Measurements from ENCODE around the gene SLC6A12.
"Not testable (repeated sequence)": the region's sequence is repeated elsewhere in the genome, so short reads cannot be mapped to it uniquely, and the experiment has no call there.

SLC6A12 gene

DNA sequence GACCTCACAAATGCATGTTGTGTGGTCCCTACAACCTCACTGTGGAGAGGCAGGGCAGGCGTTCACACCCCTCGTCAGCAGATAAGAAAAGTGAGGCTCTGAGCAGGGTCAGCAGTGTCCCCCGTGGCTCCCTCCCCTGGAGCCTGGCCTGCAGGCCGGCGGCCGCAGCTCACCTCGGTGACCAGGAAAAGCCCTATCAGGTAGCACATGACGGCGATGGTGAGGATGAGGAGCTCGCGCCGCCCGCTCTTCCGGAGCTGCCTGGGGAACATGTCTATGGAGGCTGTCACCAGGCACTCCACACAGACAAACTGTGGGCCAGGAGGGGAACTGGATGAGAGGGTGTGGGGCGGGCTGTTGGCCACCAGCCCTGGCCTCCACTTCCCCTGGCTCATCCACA, 18.0 kb downstream of the SLC6A12 start:
- no peak for DNase-seq

DNA sequence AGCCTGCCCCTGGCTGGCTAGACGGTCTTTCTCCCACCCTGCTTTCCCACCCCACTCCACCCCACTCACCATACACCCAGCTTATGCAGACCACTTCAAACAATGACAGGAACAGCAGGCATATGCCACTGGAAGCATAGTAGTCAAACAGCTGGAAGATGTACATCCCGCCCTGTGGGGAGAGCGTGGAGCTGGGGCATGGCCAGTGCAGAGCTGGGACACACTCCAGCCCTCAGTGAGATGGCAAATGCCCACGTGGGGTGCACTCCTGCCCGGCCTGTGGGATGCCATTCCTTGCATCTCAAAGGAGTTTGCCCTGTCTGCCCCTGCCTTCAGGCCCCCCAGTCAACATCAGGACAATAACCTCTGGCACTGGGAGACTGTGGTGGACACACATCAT, 18.8 kb downstream of the SLC6A12 start:
- DNase-seq = no peak

DNA sequence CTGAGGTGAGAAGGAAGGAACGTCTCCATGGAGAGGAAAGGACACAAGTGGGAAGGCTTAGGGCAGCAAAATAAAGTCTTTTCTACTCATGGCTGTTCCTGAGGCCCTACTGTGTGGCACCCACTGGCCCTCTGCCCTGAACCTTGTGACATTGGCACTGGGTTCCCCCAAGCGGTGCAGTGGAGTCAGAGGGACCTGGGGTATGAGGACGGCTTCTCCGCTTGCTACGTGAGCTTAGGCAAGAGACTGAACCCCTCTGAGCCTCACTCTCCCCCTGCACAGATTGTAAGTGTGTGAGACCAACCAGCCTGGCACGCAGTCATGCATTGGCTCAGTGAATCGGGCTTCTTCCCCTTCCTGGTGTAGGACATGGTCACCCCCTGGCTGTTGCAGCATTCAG, 19.7 kb downstream of the SLC6A12 start:
- DNase-seq = no peak

DNA sequence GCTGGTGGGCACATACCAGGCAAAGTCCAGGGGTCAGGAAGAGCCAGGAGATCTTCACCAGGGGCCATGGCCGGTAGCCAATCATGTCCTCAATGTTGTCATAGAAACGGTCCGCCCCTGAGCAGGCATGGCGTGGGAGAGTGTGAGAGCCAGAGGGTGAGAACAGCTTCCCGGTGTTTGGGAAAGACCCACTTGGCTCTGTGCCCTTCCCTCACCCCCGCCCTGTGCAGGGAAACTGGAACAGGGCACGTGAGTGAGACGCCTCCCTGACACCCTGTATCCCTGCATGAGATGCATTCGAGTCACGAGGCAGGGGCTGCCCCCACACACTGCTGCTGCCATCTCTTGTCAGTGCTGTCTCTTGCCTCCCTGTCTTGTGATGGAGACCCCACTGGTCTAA, 20.7 kb downstream of the SLC6A12 start:
- no peak for DNase-seq

DNA sequence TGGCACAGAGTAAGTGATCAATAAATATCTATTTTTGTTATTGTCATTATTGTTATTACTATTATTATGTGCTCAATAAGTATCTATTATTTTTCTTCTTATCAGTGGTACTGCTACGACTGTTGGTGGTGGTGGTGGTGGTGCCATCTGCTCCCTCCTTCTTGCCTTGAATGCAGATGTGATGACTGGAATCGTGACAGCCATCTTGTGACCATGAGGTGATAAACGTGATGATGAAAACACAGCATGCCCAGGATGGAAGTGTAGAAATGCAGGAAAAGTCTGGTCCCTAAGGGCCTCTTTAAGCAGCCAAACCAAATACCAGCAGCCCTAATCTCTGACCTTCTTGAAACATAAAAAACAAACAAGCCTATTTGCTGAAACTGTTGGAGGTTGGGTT, 22.4 kb downstream of the SLC6A12 start:
- no peak for DNase-seq

DNA sequence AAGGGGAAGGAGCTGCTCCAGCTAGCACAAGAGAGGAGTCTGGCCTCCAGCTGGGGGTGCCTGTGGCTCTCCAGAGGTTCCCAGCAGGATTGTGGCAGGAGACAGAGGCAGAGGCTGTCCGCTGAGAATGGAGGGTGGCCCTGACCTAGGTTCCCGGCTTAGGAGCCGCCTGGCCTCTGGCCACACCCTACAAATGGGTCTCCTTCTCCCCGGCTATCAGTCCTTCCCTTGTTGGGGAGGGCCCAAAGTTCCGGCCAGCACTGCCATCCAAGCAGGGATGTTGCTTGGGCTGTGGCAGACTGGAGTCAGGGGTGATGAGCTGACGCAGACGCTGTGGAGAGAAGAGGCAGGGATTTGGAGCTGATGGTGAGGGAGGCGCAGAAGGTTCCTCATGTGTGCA, 23.1 kb downstream of the SLC6A12 start:
- DNase-seq = no peak

DNA sequence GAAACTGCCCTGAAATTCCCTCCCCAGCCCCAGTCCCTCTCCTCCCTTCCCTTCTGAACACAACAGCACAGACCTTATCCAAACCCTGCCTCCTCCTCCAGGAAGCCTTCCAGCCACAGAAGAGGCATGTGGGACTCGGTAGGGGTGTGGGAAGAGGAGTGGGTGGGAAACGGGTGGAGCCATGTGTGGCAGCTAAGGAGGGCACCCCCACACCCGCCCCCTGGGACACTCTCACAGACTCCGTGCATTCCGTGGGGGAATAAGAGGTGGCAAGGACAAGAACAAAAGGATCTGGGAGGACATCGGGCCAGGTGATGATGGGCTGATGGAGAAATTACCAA, 24.4 kb downstream of the SLC6A12 start:
- DNase-seq = no peak

DNA sequence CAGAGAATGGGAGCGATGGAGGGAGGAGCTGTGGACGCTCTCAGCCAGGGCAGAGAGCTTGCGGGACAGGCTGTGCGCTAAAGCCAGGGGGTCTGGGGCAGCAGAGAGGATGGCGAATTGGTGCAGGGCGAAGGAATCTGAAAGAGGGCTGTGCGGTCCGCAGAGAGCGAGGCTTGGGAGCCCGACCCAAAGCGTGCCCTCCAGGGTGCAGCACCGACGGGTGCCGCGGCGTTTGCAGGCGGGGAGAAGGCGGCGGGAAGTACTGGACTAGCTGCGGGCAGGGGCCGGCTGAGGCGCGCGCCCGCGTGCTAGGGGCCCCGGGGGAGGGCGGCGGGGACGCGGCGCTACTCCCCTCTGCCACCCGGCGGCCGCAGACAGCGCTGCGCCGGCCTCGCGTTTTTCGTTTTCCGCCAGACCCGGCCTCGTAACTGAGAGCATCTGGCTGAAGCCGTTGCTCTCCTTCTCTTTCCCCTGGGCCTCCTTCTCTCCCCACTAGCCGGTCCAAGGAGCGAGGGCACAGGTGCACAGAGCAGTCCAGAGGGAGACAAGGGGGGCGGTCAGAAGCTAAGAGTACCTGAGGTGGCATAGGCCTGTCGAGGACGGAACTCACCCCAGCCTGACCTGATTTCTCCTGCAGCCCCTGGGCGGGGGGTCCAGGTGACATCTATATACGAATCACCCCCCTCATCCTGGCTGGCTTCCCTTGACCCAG, 24.9 kb downstream of the SLC6A12 start:
- DNase-seq = peak; percentile 89

DNA sequence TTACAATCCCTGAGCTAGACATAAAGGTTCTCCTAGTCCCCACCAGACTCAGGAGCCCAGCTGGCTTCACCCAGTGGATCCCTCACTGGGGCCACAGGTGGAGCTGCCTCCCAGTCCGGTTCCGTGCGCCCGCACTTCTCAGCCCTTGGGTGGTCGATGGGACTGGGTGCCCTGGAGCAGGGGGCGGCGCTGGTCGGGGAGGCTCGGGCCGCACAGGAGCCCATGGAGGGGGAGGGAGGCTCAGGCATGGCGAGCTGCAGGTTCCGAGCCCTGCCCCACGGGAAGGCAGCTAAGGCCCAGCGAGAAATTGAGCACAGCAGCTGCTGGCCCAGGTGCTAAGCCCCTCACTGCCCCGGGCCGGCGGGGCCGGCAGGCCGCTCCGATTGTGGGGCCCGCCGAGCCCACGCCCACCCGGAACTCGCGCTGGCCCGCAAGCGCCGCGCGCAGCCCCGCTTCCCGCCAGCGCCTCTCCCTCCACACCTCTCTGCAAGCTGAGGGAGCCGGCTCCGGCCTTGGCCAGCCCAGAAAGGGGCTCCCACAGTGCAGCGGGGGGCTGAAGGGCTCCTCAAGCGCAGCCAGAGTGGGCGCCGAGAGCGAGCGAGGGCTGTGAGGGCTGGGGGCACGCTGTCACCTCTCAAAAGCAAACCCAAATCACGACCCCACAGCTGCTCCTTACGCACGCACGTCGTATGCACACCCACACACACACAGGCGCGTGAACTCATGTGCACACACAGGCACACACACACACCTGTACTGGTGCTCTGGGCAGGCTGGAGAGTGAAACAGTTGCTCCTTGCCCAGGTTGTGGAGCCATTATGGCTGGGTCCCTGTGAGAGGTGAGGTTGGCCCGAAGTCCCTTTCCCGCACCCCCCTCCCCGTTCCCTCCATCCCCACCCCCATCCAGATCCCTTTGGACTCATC, 25.7 kb downstream of the SLC6A12 start:
- not testable (repeated sequence) for DNase-seq

DNA sequence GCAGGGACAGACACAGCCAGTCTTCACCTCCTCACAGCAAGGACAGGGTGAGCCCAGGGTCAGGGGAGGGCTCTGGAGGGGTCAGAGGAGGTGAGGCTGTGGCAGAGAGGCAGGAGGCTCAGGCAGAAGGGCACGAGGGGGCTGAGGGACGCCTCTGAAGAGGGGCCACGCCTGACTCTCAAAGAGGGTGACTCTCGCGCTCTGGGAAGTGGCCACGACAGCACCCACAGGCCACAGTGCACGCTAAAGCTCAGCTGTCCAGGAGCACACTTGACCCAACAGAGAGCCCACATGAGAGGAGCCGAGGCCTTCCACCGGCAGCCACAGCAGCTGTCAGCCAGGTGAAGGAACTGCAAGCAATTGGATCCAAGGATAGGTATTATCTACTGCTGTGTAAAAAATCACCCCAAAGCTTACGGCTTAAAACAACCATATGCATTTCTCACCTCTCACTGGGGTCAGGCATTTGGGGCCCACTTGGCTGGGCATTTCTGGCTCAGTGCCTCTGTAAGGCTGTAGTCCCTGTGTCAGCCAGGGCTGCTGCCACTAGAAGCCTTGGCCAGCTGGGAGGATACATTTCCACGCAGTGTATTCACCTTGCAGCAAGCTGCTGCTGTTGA, 27.8 kb downstream of the SLC6A12 start:
- DNase-seq = no peak

DNA sequence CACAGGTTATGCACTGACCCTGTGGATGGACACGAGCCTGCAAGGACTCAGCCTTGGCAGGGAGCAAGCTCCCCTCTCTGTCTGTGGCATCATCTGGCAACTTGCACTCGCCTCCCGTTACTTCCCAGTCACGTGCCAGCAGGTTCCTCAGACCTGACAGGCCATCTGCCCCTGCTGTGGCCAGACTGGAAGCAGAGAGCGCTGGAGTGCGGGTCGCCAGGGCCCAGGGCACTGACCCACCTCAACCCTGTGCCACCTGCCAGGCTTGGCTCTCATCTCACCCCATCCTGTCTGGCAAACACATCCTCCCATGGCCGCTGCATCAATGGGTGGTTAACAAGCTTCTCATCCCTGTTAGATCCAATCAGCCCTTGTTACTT, 28.4 kb downstream of the SLC6A12 start:
- no peak for DNase-seq

DNA sequence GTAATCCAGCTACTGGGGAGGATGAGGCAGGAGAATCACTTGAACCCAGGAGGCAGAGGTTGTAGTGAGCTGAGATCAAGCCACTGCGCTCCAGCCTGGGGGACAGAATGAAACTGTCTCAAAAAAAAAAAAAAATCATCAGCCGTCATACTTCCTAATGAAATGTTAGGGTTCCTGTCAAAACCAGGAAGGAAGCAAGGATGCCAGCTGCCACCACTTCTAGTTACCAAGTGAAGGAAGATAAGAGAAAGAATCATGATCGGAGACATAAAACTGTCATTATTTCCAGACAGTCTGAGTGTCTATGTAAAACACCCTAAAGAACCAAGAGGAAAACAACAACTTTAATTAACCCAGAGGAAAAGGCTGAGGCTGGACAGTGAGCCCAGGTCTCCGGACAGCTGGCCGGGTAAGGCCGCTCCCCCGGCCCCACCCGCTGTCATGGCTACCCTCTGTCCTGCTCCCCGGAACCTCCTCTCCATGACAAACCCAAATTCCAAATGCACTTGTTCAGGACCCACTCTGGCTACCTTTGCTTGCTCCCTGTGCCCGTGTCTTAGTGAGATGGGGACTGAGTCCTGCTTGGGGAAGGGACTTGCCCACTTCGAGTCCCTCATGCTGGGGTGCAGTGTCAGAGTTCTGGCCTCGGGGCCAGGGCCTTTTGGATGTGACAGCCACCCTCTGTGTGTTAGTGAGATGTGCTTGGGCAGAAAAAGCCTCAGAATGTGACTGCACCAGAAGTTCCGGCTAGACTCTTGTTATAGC, 29.0 kb downstream of the SLC6A12 start:
- DNase-seq = peak; percentile 79

DNA sequence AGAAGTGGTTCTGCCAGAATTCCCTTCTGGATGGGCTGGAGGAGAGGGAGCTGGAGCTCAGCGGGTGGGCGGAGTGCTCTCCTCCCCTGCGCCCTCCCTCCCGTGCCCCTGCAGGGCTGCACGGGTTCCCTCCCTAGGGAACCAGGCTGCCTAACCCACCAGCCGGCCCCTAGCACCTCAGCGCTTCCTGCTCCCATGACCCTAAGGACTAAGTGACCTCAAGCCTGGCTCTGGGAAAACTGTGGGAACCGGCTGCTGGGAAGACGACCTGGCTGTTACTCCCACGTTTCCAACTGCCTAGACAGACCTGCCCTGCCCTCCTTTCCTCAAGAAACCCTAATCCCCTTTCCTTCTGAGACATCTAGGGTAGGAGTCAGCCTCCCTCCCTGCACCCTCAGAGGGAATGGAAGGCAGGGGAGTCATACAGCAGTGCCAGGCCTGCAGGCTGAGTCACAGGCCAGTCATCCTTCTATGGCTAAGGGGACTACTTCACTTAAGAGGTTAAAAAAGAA, 31.5 kb downstream of the SLC6A12 start:
- DNase-seq = peak; percentile 61

DNA sequence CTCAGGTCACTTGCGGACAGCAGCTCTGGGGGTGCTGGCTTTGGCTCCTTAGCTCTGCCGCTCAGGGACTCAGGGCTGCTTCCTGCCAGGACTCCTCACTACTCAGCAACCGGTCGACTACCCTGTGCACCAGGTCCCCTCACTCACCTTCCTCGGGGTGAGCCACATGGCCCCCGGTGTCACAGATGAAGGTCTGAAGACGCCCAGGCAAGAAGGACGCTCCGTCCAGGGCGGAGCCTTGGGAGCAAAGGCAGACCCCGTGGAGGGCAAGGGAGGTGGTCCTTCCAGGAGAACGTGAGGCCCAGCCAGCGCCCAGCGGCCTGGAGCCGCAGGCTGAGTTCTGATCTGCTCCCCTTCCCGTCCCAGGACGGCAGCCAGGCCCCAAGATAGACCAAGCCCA, 32.0 kb downstream of the SLC6A12 start:
- DNase-seq = no peak

DNA sequence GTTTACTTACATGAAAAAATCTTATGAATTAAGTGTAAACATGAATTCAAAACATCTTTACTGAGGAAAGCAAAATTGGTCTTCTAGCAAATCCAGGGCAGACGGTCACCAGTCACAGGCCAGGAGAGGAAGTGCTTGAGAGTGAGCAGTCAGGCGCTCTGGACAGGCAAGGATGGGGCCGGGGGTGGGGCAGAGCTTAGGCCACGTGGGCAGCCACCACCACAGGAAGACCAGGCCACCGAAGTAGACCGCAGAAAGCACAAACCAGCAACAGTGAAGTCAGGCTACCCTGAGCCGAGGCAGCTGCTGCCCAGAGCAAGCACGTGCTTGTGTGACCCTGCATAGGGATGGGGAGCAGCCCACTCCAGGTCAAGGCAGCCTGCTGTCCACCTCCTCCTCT, 33.5 kb downstream of the SLC6A12 start:
- DNase-seq = peak; percentile 96

DNA sequence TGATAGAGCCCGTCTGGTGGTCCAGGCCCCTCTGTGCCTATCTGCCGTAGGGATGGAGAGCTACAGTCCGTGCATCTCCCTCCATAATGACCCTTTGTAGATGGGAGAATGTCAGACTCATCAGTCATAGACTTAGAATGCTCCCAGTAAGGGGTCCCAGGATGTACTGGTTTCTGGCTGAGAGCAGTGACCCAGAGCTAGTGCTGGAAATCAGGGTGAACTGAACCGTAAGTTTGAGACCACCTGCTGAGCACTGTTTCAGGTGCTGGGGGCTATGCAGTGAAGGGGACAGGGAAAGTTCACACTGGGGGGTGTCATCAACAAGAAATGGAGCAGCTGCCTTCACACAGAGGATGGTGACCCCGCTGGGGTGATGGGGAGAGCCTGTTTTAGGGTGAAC, 34.1 kb downstream of the SLC6A12 start:
- DNase-seq = no peak

DNA sequence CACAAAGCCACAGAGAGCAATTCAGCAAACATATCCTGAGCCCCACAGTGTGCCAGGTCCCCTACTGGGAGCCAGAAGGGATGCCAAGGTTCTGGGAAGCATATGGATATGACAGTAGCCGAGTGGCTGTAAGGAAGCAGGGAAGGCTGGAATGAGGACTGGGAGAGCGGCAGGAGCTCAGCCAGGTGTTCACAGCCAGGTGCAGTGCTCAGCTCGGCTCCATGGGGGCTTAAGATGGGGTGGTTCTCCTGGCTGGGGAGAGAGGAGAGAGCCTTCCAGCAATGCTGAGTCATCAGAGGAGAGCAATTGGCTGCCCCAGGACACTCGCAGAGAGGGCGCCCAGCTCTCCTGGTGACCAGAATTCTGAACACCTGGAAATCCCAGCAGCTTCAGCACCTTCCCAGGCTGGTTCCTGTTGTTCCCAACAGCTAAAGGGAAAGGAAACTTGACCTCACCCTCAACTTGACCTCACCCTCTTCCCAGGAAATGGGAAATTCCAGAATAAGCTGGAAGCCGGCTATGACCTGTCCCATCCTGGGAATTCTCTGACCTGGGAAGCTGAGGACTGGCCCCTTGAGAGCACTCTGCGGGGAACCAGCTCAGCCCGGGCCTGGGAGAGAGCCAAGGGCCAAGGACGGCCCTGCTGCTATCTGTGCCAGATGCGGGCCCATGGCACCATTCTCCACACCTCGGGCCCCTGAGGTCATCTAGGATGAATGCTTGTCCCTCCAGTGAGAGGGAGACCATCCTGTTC, 34.6 kb downstream of the SLC6A12 start:
- DNase-seq = no peak

DNA sequence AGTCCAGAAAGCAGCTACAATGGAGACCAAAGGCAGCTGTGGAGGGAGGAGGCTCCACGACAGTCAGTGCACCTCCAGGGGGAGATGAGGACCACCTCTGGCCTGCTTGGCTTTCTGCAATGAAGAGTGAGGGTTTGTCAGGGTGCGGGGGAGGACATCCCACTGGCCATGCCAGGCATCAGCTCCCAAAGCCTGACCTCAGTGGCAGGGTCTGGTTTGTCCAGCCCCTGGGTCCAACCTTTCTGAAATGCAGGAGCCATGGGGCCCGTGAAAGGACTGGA, 35.2 kb downstream of the SLC6A12 start:
- DNase-seq = no peak

DNA sequence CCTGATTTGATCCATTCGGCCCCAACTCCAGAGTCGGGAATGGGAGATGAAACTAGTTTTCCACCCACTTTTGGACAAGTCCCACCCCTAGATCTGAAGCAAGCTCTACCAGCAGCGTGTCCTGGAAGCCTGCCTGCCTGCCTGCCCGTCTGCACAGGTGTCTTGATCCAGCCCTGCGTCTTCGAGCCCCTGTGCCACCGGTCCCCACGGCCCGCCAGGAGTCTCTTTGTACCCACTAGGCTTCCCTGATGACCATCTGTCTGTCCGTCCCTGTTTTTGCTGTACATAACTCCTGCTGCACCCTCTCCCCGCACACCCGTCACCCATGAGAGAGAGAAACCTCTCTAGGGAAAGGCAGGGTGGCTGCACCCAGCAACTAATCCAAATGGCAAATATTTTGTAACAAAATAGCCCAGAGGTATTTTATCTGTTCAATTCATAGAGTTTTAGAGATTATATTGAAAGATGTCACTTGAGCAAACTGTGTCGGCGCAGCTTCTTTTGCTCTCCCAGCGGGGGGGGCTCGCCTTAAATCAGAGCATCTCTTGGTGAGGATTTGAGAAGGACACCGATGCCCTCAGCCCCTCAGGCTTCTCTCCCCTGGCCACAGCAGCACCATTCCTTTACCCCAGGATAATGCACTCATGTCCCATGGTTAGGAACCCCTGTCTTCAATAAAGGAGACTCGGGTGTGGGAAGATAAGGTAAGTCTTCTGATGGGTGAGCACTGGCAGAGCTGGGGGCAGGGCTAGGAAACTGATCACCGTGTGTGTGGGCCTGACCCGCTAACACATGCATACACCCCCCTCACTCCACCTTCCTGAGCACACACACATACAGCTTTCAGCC, 35.8 kb downstream of the SLC6A12 start:
- DNase-seq = no peak

DNA sequence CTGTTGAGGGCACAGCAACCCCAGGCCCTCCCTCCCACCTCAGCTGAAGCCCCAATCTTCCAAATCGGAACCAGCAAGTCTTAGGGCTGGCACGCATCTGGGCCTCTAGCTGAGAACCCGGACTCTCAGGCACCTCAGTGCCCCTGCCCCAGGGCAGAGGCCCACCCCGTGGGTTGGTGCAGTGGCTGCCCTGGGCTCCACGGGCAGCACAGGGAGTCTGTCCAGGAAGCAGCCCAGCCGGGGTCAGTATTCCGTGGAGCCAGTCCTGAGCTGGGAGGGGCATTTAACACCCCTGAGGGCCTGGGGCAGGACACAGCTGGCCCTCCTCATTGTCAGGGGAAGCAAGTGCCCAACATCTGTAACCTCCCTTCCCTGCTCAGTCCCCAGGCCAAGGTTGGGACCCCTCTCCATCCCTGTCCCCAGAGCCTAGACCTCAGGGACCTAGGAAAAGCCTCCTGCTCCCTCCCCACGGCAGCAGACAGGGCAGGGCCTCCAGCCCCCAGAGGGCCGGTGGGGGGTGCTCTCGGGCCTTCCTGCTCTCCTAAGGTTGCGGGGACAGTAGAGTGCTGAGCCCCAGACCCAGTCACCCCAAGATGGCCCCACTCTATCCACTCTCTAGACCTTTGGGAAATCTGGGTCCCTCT, 36.5 kb downstream of the SLC6A12 start:
- DNase-seq = no peak
